DOHH2 (cell line): Measurements from ENCODE around the gene RPTOR.
"Not testable (repeated sequence)": the region's sequence is repeated elsewhere in the genome, so short reads cannot be mapped to it uniquely, and the experiment has no call there.

Source experiments
- H3F3A ChIP-seq: fragments of 200-600 bp; sonication (generic), shearing (Covaris generic); 2 replicates; pipeline ENCODE4 v1.6.0; 2016; ENCODE audit warnings: antibody characterized with exemption, mild to moderate bottlenecking; ENCODE audit not compliant: control insufficient read depth, insufficient read depth
- H3K27ac ChIP-seq: fragments of 200-600 bp; sonication (generic); 2 replicates; pipeline ENCODE4 v1.5.1; 2014; ENCODE audit warnings: low read depth, mild to moderate bottlenecking, low read length, moderate library complexity
- H3K27me3 ChIP-seq: fragments of 200-600 bp; sonication (generic); 2 replicates; pipeline ENCODE4 v1.6.1; 2014; ENCODE audit warnings: mild to moderate bottlenecking, low read length, mixed read lengths; ENCODE audit not compliant: control insufficient read depth
- H3K36me3 ChIP-seq: fragments of 200-600 bp; sonication (generic); 2 replicates; pipeline ENCODE4 v1.6.1; 2014; ENCODE audit warnings: mild to moderate bottlenecking, low read length, moderate library complexity, mixed read lengths; ENCODE audit not compliant: control insufficient read depth
- H3K4me1 ChIP-seq: fragments of 200-600 bp; sonication (generic); 2 replicates; pipeline ENCODE4 v1.6.1; 2014; ENCODE audit warnings: mild to moderate bottlenecking, low read length, mixed read lengths; ENCODE audit not compliant: control insufficient read depth
- H3K4me2 ChIP-seq: fragments of 200-600 bp; sonication (generic); 2 replicates; pipeline ENCODE4 v1.6.0; 2014; ENCODE audit warnings: mild to moderate bottlenecking, low read length, moderate library complexity
- H3K4me3 ChIP-seq: fragments of 200-600 bp; sonication (generic); 2 replicates; pipeline ENCODE4 v1.5.1; 2014; ENCODE audit warnings: mild to moderate bottlenecking, low read length, mixed read lengths
- H3K79me2 ChIP-seq: fragments of 200-600 bp; sonication (generic); 2 replicates; pipeline ENCODE4 v1.6.1; 2014; ENCODE audit warnings: mild to moderate bottlenecking, low read length, mixed read lengths; ENCODE audit not compliant: control insufficient read depth
- H3K9me2 ChIP-seq: fragments of 200-600 bp; sonication (generic); replicated peaks from 2 replicates; pipeline ENCODE4 v1.6.1; 2014; ENCODE audit warnings: mild to moderate bottlenecking, low read length, mixed read lengths; ENCODE audit not compliant: control insufficient read depth
- H3K9me3 ChIP-seq: fragments of 200-600 bp; sonication (generic); 2 replicates; pipeline ENCODE4 v1.6.1; 2014; ENCODE audit warnings: antibody characterized with exemption, low read length, mixed read lengths; ENCODE audit not compliant: control insufficient read depth, insufficient read depth
- H4K20me1 ChIP-seq: fragments of 200-600 bp; sonication (generic); 2 replicates; pipeline ENCODE4 v1.6.0; 2014; ENCODE audit warnings: low read depth, mild to moderate bottlenecking, antibody characterized with exemption, low read length, moderate library complexity; ENCODE audit not compliant: control insufficient read depth, insufficient read depth
- CTCF ChIP-seq: fragments of 200-600 bp; sonication (generic); IDR thresholded peaks from one replicate; pipeline ENCODE4 v1.5.1; 2014; ENCODE audit warnings: antibody characterized with exemption, mild to moderate bottlenecking, low read depth, low read length; ENCODE audit not compliant: poor library complexity, severe bottlenecking
- EZH2phosphoT487 ChIP-seq: fragments of 200-600 bp; sonication (generic); IDR thresholded peaks from 2 replicates; pipeline ENCODE4 v1.6.1; 2017; ENCODE audit warnings: borderline replicate concordance, mild to moderate bottlenecking, antibody characterized with exemption, low read length, moderate library complexity, mixed read lengths

The RPTOR gene

GRCh38 chr17:80531400-80531799 is 13.2 kb upstream of the RPTOR start:
- H3K27me3 ChIP-seq = no peaks in the 10 kb centered on the region
- TF ChIP-seq EZH2phosphoT487 (no peak), CTCF (no peak)
- no peaks in the 10 kb centered on the region for H3K9me2 ChIP-seq
- H3K4me2 ChIP-seq = no peak overlapping the region
- no peaks in the 10 kb centered on the region for H3K79me2 ChIP-seq
- H3K4me3 ChIP-seq = no peak overlapping the region
- H3K36me3 ChIP-seq = no peaks in the 10 kb centered on the region
- no peaks in the 10 kb centered on the region for H3F3A ChIP-seq
- H3K4me1 ChIP-seq = no peaks in the 10 kb centered on the region
- no peaks in the 10 kb centered on the region for H4K20me1 ChIP-seq
- no peak overlapping the region for H3K27ac ChIP-seq
- H3K9me3 ChIP-seq = no peaks in the 10 kb centered on the region

- H3K4me1 ChIP-seq, H3K79me2 ChIP-seq, H3K36me3 ChIP-seq, H4K20me1 ChIP-seq, H3F3A ChIP-seq, H3K4me3 ChIP-seq, H3K9me3 ChIP-seq, H3K4me2 ChIP-seq, H3K9me2 ChIP-seq, H3K27ac ChIP-seq, H3K27me3 ChIP-seq: not testable (repeated sequence)
These were observed 7.3 kb upstream of the RPTOR start for GRCh38 chr17:80537386-80537785.

GRCh38 chr17:80538484-80538883 is 6.2 kb upstream of the RPTOR start:
- H3K27ac ChIP-seq = no peak overlapping the region
- peaks cover 3% of the 10 kb centered on the region; the same call in 1 of the 2 replicates for H3K27me3 ChIP-seq
- H3K9me3 ChIP-seq = no peaks in the 10 kb centered on the region
- no peak overlapping the region for H3K4me2 ChIP-seq
- no peaks in the 10 kb centered on the region for H4K20me1 ChIP-seq
- no peaks in the 10 kb centered on the region for H3K9me2 ChIP-seq
- H3F3A ChIP-seq = no peaks in the 10 kb centered on the region
- H3K4me3 ChIP-seq = no peak overlapping the region
- H3K79me2 ChIP-seq = no peaks in the 10 kb centered on the region
- no peaks in the 10 kb centered on the region for H3K36me3 ChIP-seq
- peaks cover 8% of the 10 kb centered on the region for H3K4me1 ChIP-seq
- no peak for TF ChIP-seq CTCF
- no peak for TF ChIP-seq EZH2phosphoT487

GRCh38 chr17:80539022-80539641 is 5.5 kb upstream of the RPTOR start:
- Histone ChIP-seq H3K9me3 (no peaks in the 10 kb centered on the region), H4K20me1 (no peaks in the 10 kb centered on the region), H3K27me3 (peaks cover 3% of the 10 kb centered on the region; the same call in 1 of the 2 replicates), H3K27ac (no peak overlapping the region), H3K36me3 (no peaks in the 10 kb centered on the region), H3K4me3 (peak overlapping the region; percentile 52), H3K4me2 (peak overlapping the region; percentile 63), H3K4me1 (peaks cover 8% of the 10 kb centered on the region), H3F3A (no peaks in the 10 kb centered on the region), H3K79me2 (no peaks in the 10 kb centered on the region), H3K9me2 (no peaks in the 10 kb centered on the region)
- TF ChIP-seq CTCF = no peak
